Liver (tissue), 9 donors: ENCODE measurements around the gene NPW. TPM values are rescaled to one million over a fixed set of nuclear protein-coding genes. Genes with fewer than 3 reads are reported as not detected.
A peak's percentile ranks its signal among the peaks of the same experiment; 100 is the strongest.

Source experiments
- DNase-seq: peaks from one replicate; pipeline ENCODE4 v3.0.0-alpha.2; 2017; ENCODE audit warnings: low spot score
- H3K27ac ChIP-seq, 2 donors: one replicate each; pipeline ENCODE4 v1.7.0; 2013; ENCODE audit warnings: inconsistent platforms in 2 of 2, low read length in 2 of 2, control low read depth in 1 of 2, low read depth in 1 of 2, mild to moderate bottlenecking in 1 of 2
- H3K27me3 ChIP-seq, 4 donors: one replicate each; pipeline versions ENCODE4 v1.6.1 to v1.7.0; 2013; ENCODE audit warnings: low read length in 3 of 4, inconsistent platforms in 1 of 4, mild to moderate bottlenecking in 1 of 4, moderate library complexity in 1 of 4; ENCODE audit not compliant: control insufficient read depth in 4 of 4, insufficient read depth in 4 of 4
- H3K36me3 ChIP-seq, 4 donors: one replicate each; pipeline versions ENCODE4 v1.6.1 to v1.7.0; 2013; ENCODE audit warnings: low read length in 3 of 4, mild to moderate bottlenecking in 3 of 4, low read depth in 1 of 4, moderate library complexity in 1 of 4; ENCODE audit not compliant: control insufficient read depth in 4 of 4, insufficient read depth in 3 of 4
- H3K4me1 ChIP-seq, 4 donors: one replicate each; pipeline versions ENCODE4 v1.6.1 to v1.7.0; 2013; ENCODE audit warnings: low read length in 3 of 4, mild to moderate bottlenecking in 3 of 4, moderate library complexity in 1 of 4; ENCODE audit not compliant: control insufficient read depth in 4 of 4, insufficient read depth in 4 of 4
- H3K4me3 ChIP-seq, 3 donors: one replicate each; pipeline versions ENCODE4 v1.6.1 to v1.7.0; 2013; ENCODE audit warnings: low read length in 3 of 3, control low read depth in 1 of 3, low read depth in 1 of 3, mild to moderate bottlenecking in 1 of 3
- H3K9ac ChIP-seq, 2 donors: one replicate each; pipeline ENCODE4 v1.7.0; 2013; ENCODE audit warnings: low read length in 2 of 2, mild to moderate bottlenecking in 2 of 2, moderate library complexity in 2 of 2, control low read depth in 1 of 2, low read depth in 1 of 2
- H3K9me3 ChIP-seq, 4 donors: one replicate each; pipeline versions ENCODE4 v1.6.1 to v1.7.0; 2013; ENCODE audit warnings: low read length in 3 of 4; ENCODE audit not compliant: control insufficient read depth in 4 of 4
- EGR1 ChIP-seq, 2 donors: IDR thresholded peaks; 2 replicates each; pipeline ENCODE4 v1.6.1; 2016 to 2018; ENCODE audit warnings: antibody characterized with exemption in 2 of 2, low read depth in 2 of 2
- FOXA1 ChIP-seq: IDR thresholded peaks from 2 replicates; pipeline ENCODE4 v1.6.1; 2016; ENCODE audit warnings: antibody characterized with exemption
- FOXA2 ChIP-seq: IDR thresholded peaks from 2 replicates; pipeline ENCODE4 v1.6.1; 2016; ENCODE audit warnings: antibody characterized with exemption
- GABPA ChIP-seq, 2 donors: IDR thresholded peaks in 1 of 2; conservative IDR thresholded peaks in 1 of 2; 2 replicates each; pipeline ENCODE4 v1.6.1; 2016; ENCODE audit warnings: antibody characterized with exemption in 2 of 2, mild to moderate bottlenecking in 1 of 2, moderate library complexity in 1 of 2
- HNF4A ChIP-seq, 2 donors: conservative IDR thresholded peaks; 2 replicates each; pipeline ENCODE4 v1.6.1; 2016; ENCODE audit warnings: antibody characterized with exemption in 2 of 2, mild to moderate bottlenecking in 2 of 2
- HNF4G ChIP-seq: IDR thresholded peaks from 2 replicates; pipeline ENCODE4 v1.6.1; 2016; ENCODE audit warnings: antibody characterized with exemption
- JUND ChIP-seq, 2 donors: IDR thresholded peaks; 2 replicates each; pipeline ENCODE4 v1.6.1; 2016; ENCODE audit warnings: antibody characterized with exemption in 2 of 2
- MAX ChIP-seq: IDR thresholded peaks from 2 replicates; pipeline ENCODE4 v1.6.1; 2016; ENCODE audit warnings: antibody characterized with exemption
- NR2F2 ChIP-seq: IDR thresholded peaks from 2 replicates; pipeline ENCODE4 v1.6.1; 2016; ENCODE audit warnings: antibody characterized with exemption
- RAD21 ChIP-seq, 2 donors: IDR thresholded peaks; 2 replicates each; pipeline ENCODE4 v1.6.1; 2016; ENCODE audit warnings: antibody characterized with exemption in 2 of 2, mild to moderate bottlenecking in 2 of 2
- REST ChIP-seq: IDR thresholded peaks from 2 replicates; pipeline ENCODE4 v1.6.1; 2016; ENCODE audit warnings: antibody characterized with exemption, mild to moderate bottlenecking
- RXRA ChIP-seq, 2 donors: IDR thresholded peaks; 2 replicates each; pipeline ENCODE4 v1.6.1; 2017 to 2018; ENCODE audit warnings: antibody characterized with exemption in 2 of 2, mild to moderate bottlenecking in 1 of 2
- SP1 ChIP-seq: IDR thresholded peaks from 2 replicates; pipeline ENCODE4 v1.6.1; 2018; ENCODE audit warnings: antibody characterized with exemption, mild to moderate bottlenecking
- TAF1 ChIP-seq: conservative IDR thresholded peaks from 2 replicates; pipeline ENCODE4 v1.6.1; 2016; ENCODE audit warnings: antibody characterized with exemption, mild to moderate bottlenecking
- YY1 ChIP-seq: IDR thresholded peaks from 2 replicates; pipeline ENCODE4 v1.6.1; 2016; ENCODE audit warnings: antibody characterized with exemption, mild to moderate bottlenecking
- WGBS: extraction: QIAGEN DNeasy Blood & Tissue Kit; methylation state at CpG from one replicate; pipeline ENCODE4 v1.1.7; 2013; 5-methylcytosine and 5-hydroxymethylcytosine counted together
- polyA plus RNA-seq, 2 donors: library from polyadenylated mRNA; stranded (reverse) in 1 of 2; unstranded in 1 of 2; fragments of 200-250 nt in 1 of 2; fragments of >200 nt in 1 of 2; fragmentation: Nextera tagmentation in 1 of 2; extraction: Ambion mirVana in 1 of 2; gene quantifications; one replicate each; pipeline versions ENCODE4 v1.2.1 to v1.2.3, GENCODE V29; 2013 to 2015
- total RNA-seq, 2 donors: library from RNA; depleted of rRNA; stranded (reverse); fragments of >200 nt; gene quantifications; one replicate each; pipeline ENCODE4 v1.2.3, GENCODE V29; 2014
- TF ChIP-seq, protein P1 (sequence below): fragments of 150-350 bp; IDR thresholded peaks from 2 replicates; pipeline ENCODE4 v1.5.1; 2017; ENCODE audit warnings: improper control_type of control experiment, low read depth, low read length; ENCODE audit not compliant: missing input control
- TF ChIP-seq, protein P2 (sequence below): IDR thresholded peaks from 2 replicates; pipeline ENCODE4 v1.6.1; 2016; ENCODE audit warnings: antibody characterized with exemption
- donor health status: healthy.
- donor health status: healthy.
- donor health status: healthy.
- donor health status: healthy.
- donor health status: healthy.

The NPW gene
- total and polyA plus RNA-seq, 4 donors = 1.3 to 20.6 (median 9.1) TPM

GRCh38 chr16:2045965-2046892 lies 26.6 kb downstream of the NPW start:
- peak overlapping the region in 1 of 2 donors; percentile 84 for H3K27ac ChIP-seq
- TF ChIP-seq RAD21 (IDR thresholded peaks at IDR 0.05) (no peak), GABPA (IDR thresholded peaks at IDR 0.05 in 1 of 2, conservative IDR thresholded peaks at IDR 0.05 in 1 of 2) (no peak), YY1 (no peak), JUND (IDR thresholded peaks at IDR 0.05) (no peak), FOXA1 (no peak), HNF4G (no peak), MAX (no peak), TAF1 (no peak), EGR1 (IDR thresholded peaks at IDR 0.05; ENCODE audit: low read depth in 2 of 2) (no peak), SP1 (no peak), FOXA2 (no peak), REST (no peak)
- TF ChIP-seq, protein P1, sequence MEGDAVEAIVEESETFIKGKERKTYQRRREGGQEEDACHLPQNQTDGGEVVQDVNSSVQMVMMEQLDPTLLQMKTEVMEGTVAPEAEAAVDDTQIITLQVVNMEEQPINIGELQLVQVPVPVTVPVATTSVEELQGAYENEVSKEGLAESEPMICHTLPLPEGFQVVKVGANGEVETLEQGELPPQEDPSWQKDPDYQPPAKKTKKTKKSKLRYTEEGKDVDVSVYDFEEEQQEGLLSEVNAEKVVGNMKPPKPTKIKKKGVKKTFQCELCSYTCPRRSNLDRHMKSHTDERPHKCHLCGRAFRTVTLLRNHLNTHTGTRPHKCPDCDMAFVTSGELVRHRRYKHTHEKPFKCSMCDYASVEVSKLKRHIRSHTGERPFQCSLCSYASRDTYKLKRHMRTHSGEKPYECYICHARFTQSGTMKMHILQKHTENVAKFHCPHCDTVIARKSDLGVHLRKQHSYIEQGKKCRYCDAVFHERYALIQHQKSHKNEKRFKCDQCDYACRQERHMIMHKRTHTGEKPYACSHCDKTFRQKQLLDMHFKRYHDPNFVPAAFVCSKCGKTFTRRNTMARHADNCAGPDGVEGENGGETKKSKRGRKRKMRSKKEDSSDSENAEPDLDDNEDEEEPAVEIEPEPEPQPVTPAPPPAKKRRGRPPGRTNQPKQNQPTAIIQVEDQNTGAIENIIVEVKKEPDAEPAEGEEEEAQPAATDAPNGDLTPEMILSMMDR = no peak
- TF ChIP-seq, protein P2, sequence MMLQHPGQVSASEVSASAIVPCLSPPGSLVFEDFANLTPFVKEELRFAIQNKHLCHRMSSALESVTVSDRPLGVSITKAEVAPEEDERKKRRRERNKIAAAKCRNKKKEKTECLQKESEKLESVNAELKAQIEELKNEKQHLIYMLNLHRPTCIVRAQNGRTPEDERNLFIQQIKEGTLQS = no peak

DNA sequence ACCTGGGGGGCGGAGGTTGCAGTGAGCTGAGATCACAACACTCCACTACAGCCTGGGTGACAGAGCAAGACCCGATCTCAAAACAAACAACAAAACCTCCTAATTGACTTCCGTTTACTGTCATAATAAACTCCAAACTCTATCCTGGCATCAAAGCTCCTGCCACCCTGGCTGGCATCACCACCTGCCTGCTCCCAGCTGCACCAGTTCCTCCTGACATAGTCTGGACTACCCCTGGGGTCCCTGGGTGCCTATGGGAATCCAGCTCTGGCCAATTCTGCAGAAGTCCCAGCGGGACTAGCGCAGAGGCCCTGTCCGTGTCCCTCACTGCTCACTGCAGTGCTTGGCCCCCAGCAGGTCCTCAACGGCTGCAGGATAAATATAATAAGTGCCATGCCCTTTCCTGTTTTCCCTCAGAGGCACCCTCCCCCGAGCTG lies 27.3 kb downstream of the NPW start:
- DNase-seq = no peak
- Histone ChIP-seq H3K27ac (peak overlapping the region; percentile 59 to 84), H3K9me3 (no peaks in the 10 kb centered on the region), H3K27me3 (no peaks in the 10 kb centered on the region), H3K36me3 (peaks cover 0 to 6% (median 4%) of the 10 kb centered on the region in 4 donors), H3K4me3 (peak overlapping the region; percentile 65 to 97 (median 89)), H3K9ac (peak overlapping the region; percentile 40 to 65), H3K4me1 (peaks cover 9 to 50% (median 34%) of the 10 kb centered on the region in 4 donors)
- WGBS = 13% methylated on average over 8 of the region's 8 CpGs
- TF ChIP-seq JUND (IDR thresholded peaks at IDR 0.05) = no peak
- no peak for TF ChIP-seq EGR1 (IDR thresholded peaks at IDR 0.05; ENCODE audit: low read depth in 2 of 2)
- TF ChIP-seq HNF4A (conservative IDR thresholded peaks at IDR 0.05) = peak; percentile 8 to 28
- TF ChIP-seq HNF4G = no peak
- TF ChIP-seq FOXA1 = no peak
- TF ChIP-seq, protein P2 = no peak
- TF ChIP-seq MAX = no peak
- TF ChIP-seq NR2F2 = peak; percentile 70
- TF ChIP-seq FOXA2 = no peak
- no peak for TF ChIP-seq RXRA (IDR thresholded peaks at IDR 0.05)
- TF ChIP-seq YY1 = no peak
- peak; percentile 62 for TF ChIP-seq SP1
- TF ChIP-seq TAF1 = peak; percentile 32
- TF ChIP-seq, protein P1 = no peak

More at GRCh38 chr16:2045965-2046892, 26.6 kb downstream of the NPW start:
- peaks cover 0 to 4% (median 2%) of the 10 kb centered on the region in 4 donors for H3K36me3 ChIP-seq
- H3K4me3 ChIP-seq = no peak overlapping the region
- 86% methylated on average over 21 of the region's 21 CpGs for WGBS
- DNase-seq = no peak
- H3K4me1 ChIP-seq = peaks cover 14 to 56% (median 41%) of the 10 kb centered on the region in 4 donors
- no peaks in the 10 kb centered on the region for H3K9me3 ChIP-seq
- H3K9ac ChIP-seq = no peak overlapping the region
- H3K27me3 ChIP-seq = no peaks in the 10 kb centered on the region
